HS-5 (cell line): ENCODE results near the gene MBLAC1.
A peak's percentile ranks its signal among the peaks of the same experiment; 100 is the strongest.

Source experiments
- DNase-seq: peaks from one replicate; pipeline ENCODE4 v3.0.0-alpha.2; 2012; ENCODE audit warnings: low read depth

Gene MBLAC1

DNA sequence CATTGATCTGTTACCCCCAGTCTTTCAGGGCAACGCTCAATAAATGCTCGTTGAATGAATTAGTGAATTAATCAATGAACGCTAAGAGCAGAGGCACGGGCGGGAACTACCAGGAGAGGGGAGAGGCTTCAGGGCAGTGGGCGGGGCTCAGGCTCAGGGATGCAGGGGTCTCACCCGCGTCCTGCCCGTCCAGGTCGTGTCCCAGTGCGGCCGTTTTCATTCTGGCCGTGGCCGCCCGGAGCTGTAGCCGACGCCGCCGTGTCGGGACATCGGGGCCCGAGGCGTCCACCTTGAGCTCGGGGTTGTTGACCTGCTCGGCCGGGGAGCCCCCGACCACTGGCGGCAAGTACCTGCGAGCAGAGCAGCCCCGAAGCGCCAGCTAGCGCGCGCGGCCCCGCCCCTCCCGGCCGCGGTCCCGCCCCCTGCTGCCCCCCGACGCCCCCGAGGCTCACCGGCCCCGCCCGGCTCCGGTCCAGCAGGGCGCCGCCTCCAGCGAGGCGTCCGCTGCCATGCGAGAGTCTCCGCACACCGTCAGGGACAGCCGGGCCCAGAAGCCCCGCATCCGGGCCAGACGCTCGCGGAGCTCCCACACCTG lies 44.4 kb downstream of the MBLAC1 start:
- no peak for DNase-seq

DNA sequence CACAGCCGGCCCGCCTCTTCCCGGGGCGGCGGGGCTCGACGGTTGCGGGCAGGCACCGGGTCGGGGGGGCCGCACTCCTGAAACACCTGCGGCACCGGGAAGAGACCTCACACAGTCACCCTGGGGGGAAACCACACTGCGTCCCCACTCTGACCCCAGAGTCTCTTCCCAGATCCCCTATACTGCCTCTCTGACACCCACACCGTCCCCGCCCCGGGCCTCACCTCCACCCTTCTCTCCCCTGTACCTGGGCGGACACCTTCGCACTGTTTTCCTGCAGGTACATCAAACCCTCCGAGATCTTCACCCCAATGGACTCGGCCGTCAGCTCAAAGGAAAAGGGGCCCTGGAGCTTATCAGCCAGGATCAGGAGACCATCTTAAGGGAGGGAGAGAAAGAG lies 45.1 kb downstream of the MBLAC1 start:
- DNase-seq: no peak

DNA sequence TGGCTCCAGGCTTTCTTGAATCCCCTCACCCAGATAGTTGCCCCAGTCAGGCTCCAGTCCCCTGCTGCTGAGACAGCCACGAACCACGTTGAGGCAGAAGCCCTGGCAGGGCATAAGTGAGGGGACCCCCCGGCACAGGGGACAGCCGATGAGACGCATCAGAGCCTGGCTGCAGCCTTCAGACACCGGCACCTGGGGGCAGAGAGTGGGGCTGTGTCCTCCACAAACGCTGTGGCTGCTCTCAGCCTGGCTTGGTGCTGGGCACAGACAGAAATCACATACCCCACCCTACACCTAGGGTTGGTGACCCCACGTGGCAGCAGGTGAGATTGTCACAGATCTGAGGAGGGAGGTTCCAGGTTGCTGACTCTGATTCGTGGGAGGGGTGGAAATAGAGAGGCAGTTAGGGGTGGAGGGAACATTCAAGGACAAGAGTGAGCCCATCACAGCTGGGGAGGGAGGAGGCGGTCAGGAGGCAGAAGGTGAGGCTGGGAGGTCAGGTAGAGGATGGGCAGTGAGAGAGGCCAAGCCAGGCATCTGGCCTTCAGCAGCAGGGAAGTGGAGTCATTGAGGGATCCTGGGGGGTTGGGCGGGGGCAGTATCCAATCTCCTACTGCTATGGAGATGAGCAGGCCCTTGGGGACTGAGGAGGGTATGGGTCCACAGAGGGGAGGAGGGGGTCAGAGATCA lies 47.2 kb downstream of the MBLAC1 start:
- no peak for DNase-seq

DNA sequence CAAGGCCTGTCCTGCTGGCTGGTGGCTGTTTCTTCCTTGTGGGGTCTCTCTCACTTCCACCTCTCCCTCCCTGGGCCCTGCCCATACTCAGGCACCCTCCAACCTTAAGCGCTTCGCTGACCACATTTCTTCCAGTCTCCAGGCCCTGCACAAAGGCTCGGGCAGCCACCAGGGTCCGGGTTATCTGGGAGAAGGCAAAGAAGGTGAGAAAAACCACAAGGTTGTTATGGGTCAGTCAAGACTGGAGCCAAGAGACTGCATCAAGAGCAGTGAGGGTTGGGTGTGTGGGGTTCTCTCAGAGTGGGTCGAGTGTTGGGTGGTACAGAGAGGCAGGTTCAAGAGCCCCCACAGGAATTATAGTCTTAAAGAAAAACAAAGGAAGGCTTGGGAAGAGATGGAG lies 47.8 kb downstream of the MBLAC1 start:
- DNase-seq: no peak

DNA sequence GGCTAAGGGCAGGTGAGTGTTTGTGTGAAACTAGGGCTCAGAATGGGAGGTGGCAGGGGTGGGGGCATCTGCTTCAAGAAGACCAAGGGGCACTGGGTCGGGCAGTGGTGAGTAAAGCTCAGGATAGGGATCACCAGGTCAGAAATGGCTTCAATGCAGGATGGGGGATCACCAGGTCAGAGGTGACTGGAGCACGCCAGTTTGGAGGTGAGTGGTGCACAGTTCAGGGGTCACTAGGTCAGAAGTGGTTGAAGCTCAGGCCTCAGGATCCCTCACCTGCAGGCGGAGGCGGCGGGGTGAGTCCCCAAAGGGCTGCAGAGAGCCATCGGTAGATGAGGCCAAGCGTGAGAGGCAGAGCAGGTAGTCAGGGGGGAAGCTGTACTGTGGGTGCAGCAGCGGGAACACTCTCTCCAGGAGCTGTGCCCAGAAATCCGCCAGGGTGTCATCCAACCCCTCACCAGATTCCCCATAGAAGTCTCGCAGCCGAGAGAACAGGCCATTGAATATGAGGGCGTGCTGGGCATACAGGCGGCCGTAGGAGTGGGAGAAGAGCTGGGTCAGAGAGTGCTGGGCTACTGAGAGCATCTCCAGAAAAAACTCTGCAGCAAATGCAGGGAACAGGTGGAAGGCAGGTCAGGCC lies 48.6 kb downstream of the MBLAC1 start:
- DNase-seq: no peak

DNA sequence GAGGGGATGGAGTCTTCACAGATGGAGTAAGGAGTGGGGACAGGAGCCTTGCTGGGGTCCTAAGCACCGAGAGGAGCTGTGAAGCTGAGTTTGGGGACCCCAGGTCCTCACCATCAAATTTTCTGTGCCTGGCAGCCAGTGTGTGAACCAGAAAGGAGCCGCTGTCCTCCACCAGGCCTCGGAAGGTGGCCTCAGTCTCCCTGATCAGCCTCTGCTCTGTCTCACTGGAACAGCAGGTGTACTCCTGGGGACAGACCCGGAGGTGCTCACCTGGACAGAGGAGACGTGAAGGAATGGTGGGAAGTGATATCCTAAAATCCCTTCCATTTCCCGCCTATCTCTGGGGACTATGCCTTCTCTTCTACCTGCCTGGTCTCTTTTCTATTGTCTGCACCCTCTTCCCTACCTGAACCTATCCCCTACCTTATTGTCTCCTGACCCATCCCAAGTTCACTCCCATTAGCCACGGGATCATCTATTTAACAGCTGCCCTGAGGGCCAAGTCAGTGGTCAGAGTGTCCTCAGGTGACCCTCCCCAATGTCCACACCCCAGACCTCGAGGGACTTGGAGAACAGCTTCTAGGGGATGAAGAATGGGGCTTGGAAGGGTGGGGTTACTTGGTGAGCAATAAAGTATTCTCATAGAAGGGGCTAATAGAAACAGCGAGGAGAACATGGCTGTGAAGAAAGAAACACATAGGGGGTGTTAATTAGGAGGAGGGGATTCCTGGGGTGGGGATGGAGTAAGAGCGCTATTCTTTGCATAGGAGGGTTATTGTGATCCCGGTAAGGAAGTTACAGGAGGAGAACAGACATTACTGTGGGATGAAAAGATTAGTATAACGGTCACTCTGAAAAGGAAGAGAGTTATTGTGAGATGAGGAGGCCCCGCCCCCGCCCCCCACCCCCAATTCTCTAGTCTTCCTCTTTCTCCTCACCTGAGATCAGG lies 49.6 kb downstream of the MBLAC1 start:
- no peak for DNase-seq

DNA sequence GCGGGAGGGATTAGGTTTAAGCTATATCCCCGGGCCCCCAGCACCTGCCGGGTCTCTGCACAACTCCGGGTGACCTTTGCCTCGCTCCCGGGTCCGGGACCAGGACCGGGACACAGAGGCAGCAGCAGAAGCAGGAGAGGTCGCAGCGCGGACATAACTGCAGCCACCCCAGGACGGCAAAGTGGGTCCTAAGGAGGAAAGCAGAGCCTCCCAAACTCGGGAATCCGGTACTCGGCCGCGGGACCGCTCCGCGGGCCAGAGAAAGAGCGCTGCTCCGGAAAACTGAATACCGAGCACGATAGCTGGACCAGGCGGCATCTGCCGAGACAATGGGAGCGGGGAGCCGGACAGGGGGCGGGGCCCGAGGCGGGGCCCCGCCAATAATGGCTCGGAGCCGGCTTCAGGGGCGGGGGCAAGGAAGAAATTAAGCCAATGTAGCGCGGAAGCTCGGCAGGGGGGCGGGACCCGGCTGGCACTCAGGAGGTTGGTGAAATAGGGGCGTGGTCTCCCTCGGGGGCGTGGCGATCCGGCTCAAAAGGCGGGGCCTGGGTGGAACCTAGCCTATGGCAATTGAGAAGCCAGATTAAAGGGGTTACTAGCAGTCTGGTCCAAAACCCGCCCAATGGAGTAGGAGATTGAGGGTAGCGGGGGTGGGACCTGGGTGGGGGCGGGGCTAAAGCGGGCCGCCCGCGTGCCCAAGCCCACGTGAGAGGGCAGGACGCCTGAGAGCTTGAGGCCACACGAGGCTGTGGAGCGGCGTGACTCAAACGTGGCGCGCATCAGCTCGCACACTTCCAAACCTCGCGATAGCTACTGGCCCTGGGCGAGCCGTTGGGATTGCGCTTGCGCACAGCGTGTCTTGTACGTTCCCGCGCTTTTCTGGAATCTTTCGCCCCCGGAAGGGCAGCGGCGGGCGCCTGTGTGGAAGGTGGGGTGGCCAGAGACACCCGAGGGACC lies 50.6 kb downstream of the MBLAC1 start, which contains the start of the genes GPC2 and STAG3:
GPC2 (minus strand) TSS at position 337 of the 957 bp plus-strand sequence; CDS start at position 155, 182 bp downstream.
STAG3 (plus strand) TSS at position 874 of the 957 bp plus-strand sequence. CDS start 2,639 bp downstream, outside the sequence.
- peak; percentile 90 for DNase-seq
